Neural cell (in vitro differentiated cells): Measurements from ENCODE around the gene NKD1.

Experiments used
- CTCF ChIP-seq: fragments of 450-650 bp; IDR thresholded peaks from 2 replicates; pipeline ENCODE4 v1.5.1; 2014; ENCODE audit warnings: antibody characterized with exemption, mild to moderate bottlenecking, moderate library complexity; ENCODE audit not compliant: poor library complexity, severe bottlenecking
- EP300 ChIP-seq: fragments of 450-650 bp; conservative IDR thresholded peaks from 2 replicates; pipeline ENCODE4 v1.6.1; 2014; ENCODE audit warnings: antibody characterized with exemption, mild to moderate bottlenecking, moderate library complexity; ENCODE audit not compliant: poor library complexity, severe bottlenecking
- EZH2 ChIP-seq: fragments of 200-600, 300-800 bp; shearing (Covaris generic), sonication (generic); IDR thresholded peaks from 2 replicates; pipeline ENCODE4 v1.6.1; 2014; ENCODE audit warnings: antibody characterized with exemption, low read length, borderline replicate concordance, mild to moderate bottlenecking; ENCODE audit not compliant: insufficient read depth, poor library complexity, severe bottlenecking
- MXI1 ChIP-seq: fragments of 450-650 bp; conservative IDR thresholded peaks from 2 replicates; pipeline ENCODE4 v1.6.1; 2014; ENCODE audit warnings: antibody characterized with exemption, mild to moderate bottlenecking; ENCODE audit not compliant: poor library complexity, severe bottlenecking
- POLR2AphosphoS5 ChIP-seq: IDR thresholded peaks from 2 replicates; pipeline ENCODE4 v1.6.1; 2012
- RAD21 ChIP-seq: fragments of 450-650 bp; conservative IDR thresholded peaks from 2 replicates; pipeline ENCODE4 v1.6.1; 2014; ENCODE audit warnings: antibody characterized with exemption, mild to moderate bottlenecking, moderate library complexity
- REST ChIP-seq: IDR thresholded peaks from 2 replicates; pipeline ENCODE4 v1.6.1; 2012; ENCODE audit warnings: borderline replicate concordance
- SMC3 ChIP-seq: fragments of 450-650 bp; conservative IDR thresholded peaks from 2 replicates; pipeline ENCODE4 v1.6.1; 2014; ENCODE audit warnings: antibody characterized with exemption, mild to moderate bottlenecking, moderate library complexity; ENCODE audit not compliant: poor library complexity

DNA sequence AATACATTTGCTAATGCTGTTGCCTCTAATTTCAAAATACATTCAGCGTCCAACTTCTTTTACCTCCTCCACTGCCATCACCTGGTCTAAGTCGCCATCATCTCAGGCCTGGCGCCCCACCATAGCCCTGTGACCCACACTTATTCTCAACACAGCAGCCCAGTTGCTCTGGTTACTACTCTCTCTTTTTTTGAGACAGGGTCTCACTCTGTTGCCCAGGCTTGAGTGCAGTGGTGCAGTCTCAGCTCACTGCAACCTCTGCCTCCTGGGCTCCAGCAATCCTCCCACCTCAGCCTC is 7.5 kb upstream of the NKD1 start:
- TF ChIP-seq POLR2AphosphoS5 (no peak), RAD21 (no peak), CTCF (no peak), REST (no peak), EP300 (no peak), EZH2 (no peak), SMC3 (no peak), MXI1 (no peak)
